ENCODE data around the gene PFKFB3. TPM values are rescaled to one million over a fixed set of nuclear protein-coding genes. Genes with fewer than 3 reads are reported as not detected.

Gene PFKFB3
- total and polyA plus RNA-seq, 2 experiments from 2014 or later: 14.5 to 23.7 TPM

DNA sequence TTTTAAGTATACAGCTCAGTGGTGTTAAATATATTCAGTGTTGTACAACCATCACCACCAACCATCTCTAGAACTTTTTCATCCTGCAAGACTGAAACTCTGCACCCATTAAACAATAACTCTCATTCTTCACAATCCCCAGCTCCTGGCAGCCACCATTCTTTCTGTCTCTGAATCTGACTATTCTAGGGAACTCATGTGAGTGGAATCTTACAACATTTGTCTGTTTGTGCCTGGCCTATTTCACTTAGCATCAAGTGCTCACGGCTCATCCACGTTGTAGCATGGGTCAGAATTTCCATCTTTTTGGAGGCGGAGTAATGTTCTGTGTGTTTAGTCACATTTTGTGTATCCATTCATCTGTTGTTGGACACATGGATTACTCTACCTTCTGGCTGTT is 40.8 kb upstream of the PFKFB3 start:
- Histone ChIP-seq H3K4me3 (no peak overlapping the region), H3K4me1 (ENCODE audit: insufficient read depth) (peaks cover 18% of the 10 kb centered on the region), H4K20me1 (ENCODE audit: insufficient read depth) (no peaks in the 10 kb centered on the region), H3K36me3 (ENCODE audit: low read depth) (no peaks in the 10 kb centered on the region), H3K27me3 (replicated peaks; ENCODE audit: insufficient read depth) (no peaks in the 10 kb centered on the region), H3F3A (ENCODE audit: insufficient read depth) (peaks cover 15% of the 10 kb centered on the region), H3K9ac (no peak overlapping the region), H2AFZ (no peak overlapping the region), H3K9me3 (ENCODE audit: low read depth) (no peaks in the 10 kb centered on the region), H3K9me2 (ENCODE audit: insufficient read depth) (no peaks in the 10 kb centered on the region), H3K79me2 (ENCODE audit: insufficient read depth) (peaks cover 30% of the 10 kb centered on the region), H3K27ac (no peak overlapping the region), H3K4me2 (ENCODE audit: unreplicated experiment) (no peak overlapping the region)
- in situ Hi-C loops (cut with MboI): no loop called here
- 86 to 87% methylated on average over 3 of the region's 3 CpGs for whole genome bisulfite sequencing, 2 experiments (ENCODE audit: low coverage in 1 of 2, low lambda C conversion rate in 2 of 2, missing lambda C conversion rate in 2 of 2)
- DNase-seq: no peak
- TF ChIP-seq EZH2phosphoT487 (IDR thresholded peaks at IDR 0.05; ENCODE audit: insufficient read depth, low read depth): no peak
- no peak for TF ChIP-seq EZH2 (IDR thresholded peaks at IDR 0.05; ENCODE audit: insufficient read depth, poor library complexity, severe bottlenecking)

GRCh38 chr10:6162589-6163356 is 40.0 kb upstream of the PFKFB3 start:
- Histone ChIP-seq H3K27me3 (replicated peaks; ENCODE audit: insufficient read depth) (no peaks in the 10 kb centered on the region), H3K4me3 (peak overlapping the region; percentile 93), H3K36me3 (ENCODE audit: low read depth) (no peaks in the 10 kb centered on the region), H3K4me2 (ENCODE audit: unreplicated experiment) (peak overlapping the region; percentile 66), H3K79me2 (ENCODE audit: insufficient read depth) (peaks cover 38% of the 10 kb centered on the region), H3K9me2 (ENCODE audit: insufficient read depth) (no peaks in the 10 kb centered on the region), H4K20me1 (ENCODE audit: insufficient read depth) (no peaks in the 10 kb centered on the region), H3K9ac (peak overlapping the region; percentile 90; the same call in 1 of the 2 replicates), H3K9me3 (ENCODE audit: low read depth) (no peaks in the 10 kb centered on the region), H3K27ac (no peak overlapping the region), H2AFZ (peak overlapping the region; percentile 84), H3F3A (ENCODE audit: insufficient read depth) (peaks cover 11% of the 10 kb centered on the region), H3K4me1 (ENCODE audit: insufficient read depth) (peaks cover 18% of the 10 kb centered on the region)
- peak; percentile 27 for DNase-seq
- TF ChIP-seq EZH2 (IDR thresholded peaks at IDR 0.05; ENCODE audit: insufficient read depth, poor library complexity, severe bottlenecking) (no peak), EZH2phosphoT487 (IDR thresholded peaks at IDR 0.05; ENCODE audit: insufficient read depth, low read depth) (no peak)
- WGBS, 2 experiments (ENCODE audit: low coverage in 1 of 2, low lambda C conversion rate in 2 of 2, missing lambda C conversion rate in 2 of 2): 38 to 39% methylated on average over 12 of the region's 12 CpGs
- in situ Hi-C loops (cut with MboI): no loop called here

- TF ChIP-seq EZH2 (IDR thresholded peaks at IDR 0.05; ENCODE audit: insufficient read depth, poor library complexity, severe bottlenecking): no peak
- no peak for TF ChIP-seq EZH2phosphoT487 (IDR thresholded peaks at IDR 0.05; ENCODE audit: insufficient read depth, low read depth)
- Histone ChIP-seq H3K9me2 (ENCODE audit: insufficient read depth) (no peaks in the 10 kb centered on the region), H3K27ac (peak overlapping the region; percentile 33; the same call in 1 of the 2 replicates), H3K4me2 (ENCODE audit: unreplicated experiment) (peak overlapping the region; percentile 88), H4K20me1 (ENCODE audit: insufficient read depth) (no peaks in the 10 kb centered on the region; the same call in 1 of the 2 replicates), H3K27me3 (replicated peaks; ENCODE audit: insufficient read depth) (no peaks in the 10 kb centered on the region), H3K9ac (peak overlapping the region; percentile 90), H3K9me3 (ENCODE audit: low read depth) (no peaks in the 10 kb centered on the region), H3K4me3 (peak overlapping the region; percentile 93), H3F3A (ENCODE audit: insufficient read depth) (peaks cover 8% of the 10 kb centered on the region), H3K79me2 (ENCODE audit: insufficient read depth) (peaks cover 41% of the 10 kb centered on the region), H3K36me3 (ENCODE audit: low read depth) (no peaks in the 10 kb centered on the region), H2AFZ (peak overlapping the region; percentile 86), H3K4me1 (ENCODE audit: insufficient read depth) (peaks cover 11% of the 10 kb centered on the region; the same call in 1 of the 2 replicates)
- 2 to 4% methylated on average over 50 to 72 of the region's 91 CpGs for WGBS, 2 experiments (ENCODE audit: low coverage in 1 of 2, low lambda C conversion rate in 2 of 2, missing lambda C conversion rate in 2 of 2)
- in situ Hi-C loops (cut with MboI): no loop called here
- peak; percentile 97 for DNase-seq
These were observed 39.1 kb upstream of the PFKFB3 start for GRCh38 chr10:6163364-6164270.
